ENCODE data around the gene SERPINA5. TPM values are rescaled to one million over a fixed set of nuclear protein-coding genes. Genes with fewer than 3 reads are reported as not detected.

The SERPINA5 gene
- total and polyA plus RNA-seq, 2 of the 13 experiments (the other 11 are each of a cell fraction or from before 2014, with no cell fraction given) = 449 to 498 TPM

- TF ChIP-seq ZBED4 (CRISPR knock-in tag; IDR thresholded peaks at IDR 0.05; ENCODE audit: borderline replicate concordance) = no peak
- TF ChIP-seq FOXA3 (CRISPR knock-in tag; IDR thresholded peaks at IDR 0.05) = peak; percentile 68; the same call in 1 of the 2 replicates
- peak; percentile 18; the same call in 1 of the 2 replicates for TF ChIP-seq TFAP4 (IDR thresholded peaks at IDR 0.05; ENCODE audit: borderline replicate concordance, low read depth)
- no peak for TF ChIP-seq ZNF720 (CRISPR knock-in tag; IDR thresholded peaks at IDR 0.05)
- no peak for TF ChIP-seq HINFP (CRISPR knock-in tag; IDR thresholded peaks at IDR 0.05; ENCODE audit: low read depth)
- TF ChIP-seq ESRRA (CRISPR knock-in tag; IDR thresholded peaks at IDR 0.05; ENCODE audit: low read depth) = no peak
- no peak for TF ChIP-seq POGK (CRISPR knock-in tag; conservative IDR thresholded peaks at IDR 0.05)
- peak; percentile 40; the same call in 1 of the 2 replicates for TF ChIP-seq CBX5 (CRISPR knock-in tag; IDR thresholded peaks at IDR 0.05; ENCODE audit: borderline replicate concordance)
- no peak for TF ChIP-seq ARID2 (CRISPR knock-in tag; IDR thresholded peaks at IDR 0.05; ENCODE audit: borderline replicate concordance)
- no peak for TF ChIP-seq SOX13 (IDR thresholded peaks at IDR 0.05)
- TF ChIP-seq SOX13 (CRISPR knock-in tag; conservative IDR thresholded peaks at IDR 0.05 in 1 of 2, IDR thresholded peaks at IDR 0.05 in 1 of 2) = no peak; a peak in 1 of 4 replicates
- peak; percentile 71 for TF ChIP-seq ZNF629 (CRISPR knock-in tag; conservative IDR thresholded peaks at IDR 0.05)
- TF ChIP-seq ZNF782 (CRISPR knock-in tag; IDR thresholded peaks at IDR 0.05; ENCODE audit: borderline replicate concordance) = no peak
- no peak for TF ChIP-seq ZNF124 (CRISPR knock-in tag; IDR thresholded peaks at IDR 0.05)
- TF ChIP-seq FOXK2 (IDR thresholded peaks at IDR 0.05) = no peak
- no peak for TF ChIP-seq HIVEP1 (CRISPR knock-in tag; IDR thresholded peaks at IDR 0.05)
- TF ChIP-seq RBFOX2 (IDR thresholded peaks at IDR 0.05; ENCODE audit: low read depth, low read length) = no peak
- no peak for TF ChIP-seq ZNF644 (CRISPR knock-in tag; IDR thresholded peaks at IDR 0.05; ENCODE audit: low read depth)
- no peak for TF ChIP-seq TBX3 (IDR thresholded peaks at IDR 0.05; ENCODE audit: borderline replicate concordance)
- TF ChIP-seq ZNF329 (CRISPR knock-in tag; IDR thresholded peaks at IDR 0.05; ENCODE audit: low read depth) = no peak
- no peak for TF ChIP-seq TOE1 (CRISPR knock-in tag; IDR thresholded peaks at IDR 0.05)
- peak; percentile 76 for TF ChIP-seq GATAD2A (CRISPR knock-in tag; IDR thresholded peaks at IDR 0.05)
- TF ChIP-seq ZNF724P (CRISPR knock-in tag; IDR thresholded peaks at IDR 0.05; ENCODE audit: borderline replicate concordance) = no peak
- TF ChIP-seq RFX3 (CRISPR knock-in tag; IDR thresholded peaks at IDR 0.05) = no peak
These were observed 39.0 kb upstream of the SERPINA5 start (continued) for GRCh38 chr14:94542111-94542810.
